Epithelial cell of umbilical artery (primary cell): ENCODE data around the gene PFN3. TPM values are rescaled to one million over a fixed set of nuclear protein-coding genes. Genes with fewer than 3 reads are reported as not detected.

Experiments
- total RNA-seq: library from RNA; depleted of rRNA; stranded (reverse); fragments of >200 nt; gene quantifications from 2 replicates; pipeline ENCODE4 v1.2.3, GENCODE V29; 2014

The PFN3 gene
- not detected in 2 replicates for total RNA-seq

GRCh38 chr5:177399997-177400868, at the start of gene PFN3:
Gene PFN3 (minus strand): TSS chr5:177400661. CDS start chr5:177400576, 85 bp downstream.

GRCh38 chr5:177446200-177447065, 46.0 kb upstream of the PFN3 start, which contains the start of gene PRR7:
Gene PRR7 (plus strand): TSS chr5:177446814. CDS start chr5:177455068, 8,254 bp downstream.

GRCh38 chr5:177426566-177427210, 26.2 kb upstream of the PFN3 start, which contains the start of gene GRK6:
Gene GRK6 (plus strand): TSS chr5:177426676. CDS start chr5:177426846, 170 bp downstream.

GRCh38 chr5:177409043-177409801, 8.8 kb upstream of the PFN3 start, which contains the start of gene F12:
Gene F12 (minus strand): TSS chr5:177409564. CDS start chr5:177409527, 37 bp downstream.

GRCh38 chr5:177384134-177384533, 16.3 kb downstream of the PFN3 start, which contains the start of gene SLC34A1:
Gene SLC34A1 (plus strand): TSS chr5:177384434. CDS start chr5:177385742, 1,308 bp downstream.

GRCh38 chr5:177357459-177358351, 42.8 kb downstream of the PFN3 start, which contains the start of gene RGS14:
Gene RGS14 (plus strand): TSS chr5:177357924. CDS start chr5:177358025, 101 bp downstream.

GRCh38 chr5:177351392-177352329, 48.8 kb downstream of the PFN3 start, which contains the start of gene LMAN2:
Gene LMAN2 (minus strand): TSS chr5:177351668. CDS start chr5:177351647, 21 bp downstream.

Other genes with a start within 250 kb of the PFN3 start
- gene RAB24, start 96.9 kb downstream of the PFN3 start, total RNA-seq, result 15.6 and 20.5 TPM in 2 replicates
- 156 and 217 TPM in 2 replicates for gene PRELID1, start 96.9 kb downstream of the PFN3 start, total RNA-seq
- gene MXD3, start 88.8 kb downstream of the PFN3 start, total RNA-seq, result 14.0 and 39.8 TPM in 2 replicates
- gene LMAN2, start 49.0 kb downstream of the PFN3 start, total RNA-seq, result 441 and 442 TPM in 2 replicates
- gene RGS14, start 42.7 kb downstream of the PFN3 start, total RNA-seq, result 5.2 and 7.5 TPM in 2 replicates
- gene SLC34A1, start 16.2 kb downstream of the PFN3 start, total RNA-seq, result not detected in 2 replicates
- 1.3 and 1.7 TPM in 2 replicates for gene F12, start 8.9 kb upstream of the PFN3 start, total RNA-seq
- gene GRK6, start 26.0 kb upstream of the PFN3 start, total RNA-seq, result 27.0 and 31.0 TPM in 2 replicates
- 5.8 and 10.8 TPM in 2 replicates for gene PRR7, start 46.2 kb upstream of the PFN3 start, total RNA-seq
- 152 and 161 TPM in 2 replicates for gene DBN1, start 73.0 kb upstream of the PFN3 start, total RNA-seq
- 54.4 and 99.4 TPM in 2 replicates for gene PDLIM7, start 96.9 kb upstream of the PFN3 start, total RNA-seq
- 0.65 and 3.6 TPM in 2 replicates for gene DOK3, start 109.2 kb upstream of the PFN3 start, total RNA-seq
- gene DDX41, start 116.3 kb upstream of the PFN3 start, total RNA-seq, result 84.5 and 96.1 TPM in 2 replicates
- 11.7 and 13.1 TPM in 2 replicates for gene FAM193B, start 153.9 kb upstream of the PFN3 start, total RNA-seq
- gene TMED9, start 191.5 kb upstream of the PFN3 start, total RNA-seq, result 215 and 232 TPM in 2 replicates
- gene B4GALT7, start 199.5 kb upstream of the PFN3 start, total RNA-seq, result 31.3 and 35.7 TPM in 2 replicates